Colon (tissue), 2 donors: ENCODE data around the gene AGBL1.

Experiments used
- FAIRE-seq: peaks from 2 replicates; lab custom pipeline; 2012; peaks lifted over from hg19 to GRCh38; lab: Jason Lieb, UNC
- donor health status: control.
- donor health status: control.

Gene AGBL1

DNA sequence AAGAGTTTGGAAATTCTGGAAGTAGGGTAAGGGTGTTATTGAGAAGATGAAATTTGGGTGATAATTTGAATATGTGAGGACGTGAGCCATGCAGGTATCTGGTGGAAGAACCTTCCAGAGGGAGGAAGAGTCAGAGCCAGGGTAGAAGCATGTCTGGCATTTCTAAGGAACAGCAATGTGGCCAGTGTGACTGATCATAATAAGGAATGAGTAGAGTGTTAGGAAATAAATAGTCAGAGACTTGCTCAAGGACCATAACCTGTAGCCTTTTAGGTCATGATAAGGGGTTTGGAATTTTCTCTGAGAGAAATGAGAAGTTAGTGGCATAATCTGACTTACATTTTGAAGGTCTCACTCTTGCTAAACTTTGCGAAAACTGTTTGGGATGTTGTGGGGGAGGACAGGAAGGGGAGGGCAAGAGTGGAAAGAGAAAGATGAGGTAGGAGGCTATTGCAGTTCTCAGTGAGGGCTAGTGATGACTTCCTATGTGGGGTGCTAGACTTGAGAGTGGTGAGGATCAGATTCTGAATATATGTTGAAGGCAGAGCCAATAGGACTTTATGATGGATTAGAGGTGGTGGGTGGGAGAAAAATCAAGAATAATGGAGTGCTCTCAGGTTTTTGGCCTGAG lies 568.3 kb downstream of the AGBL1 start:
- no peak for FAIRE-seq

DNA sequence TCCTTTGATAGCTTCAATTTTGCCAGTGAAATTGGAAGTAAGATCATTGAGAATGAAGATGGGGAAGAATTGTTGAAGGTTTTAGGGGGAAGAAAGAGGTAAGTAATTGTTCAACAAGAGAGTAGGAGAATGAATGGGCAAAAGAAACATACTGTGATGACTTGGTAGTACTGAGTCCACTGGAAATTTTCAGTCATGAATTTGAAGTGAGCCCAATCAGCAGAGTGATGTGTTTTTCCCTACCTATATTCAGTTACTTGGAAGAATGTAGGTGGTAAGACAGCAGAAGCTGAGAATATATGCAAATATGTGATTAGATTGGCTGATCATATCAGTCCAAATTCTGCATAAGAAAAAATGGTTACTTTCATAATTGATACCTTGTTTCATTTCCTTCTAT lies 569.6 kb downstream of the AGBL1 start:
- no peak for FAIRE-seq

DNA sequence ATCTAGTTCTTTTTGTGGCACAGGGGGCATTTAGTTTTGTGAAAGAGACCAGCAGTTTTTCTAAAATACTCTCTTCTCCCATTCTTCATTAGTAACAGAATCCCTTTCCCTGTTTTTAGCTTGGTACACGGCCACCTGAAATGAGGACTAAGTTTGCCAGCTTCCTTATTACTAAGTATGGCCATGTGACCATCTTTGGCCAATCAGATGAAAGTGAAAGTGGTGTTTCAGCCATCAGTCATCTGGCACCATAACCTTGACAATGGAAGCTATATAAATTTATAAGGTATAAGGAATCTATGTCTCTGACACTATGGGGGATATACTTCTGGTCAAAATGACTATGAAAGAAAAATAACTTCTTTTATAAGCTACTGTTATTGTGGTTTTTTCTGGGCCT lies 570.4 kb downstream of the AGBL1 start:
- FAIRE-seq = no peak

DNA sequence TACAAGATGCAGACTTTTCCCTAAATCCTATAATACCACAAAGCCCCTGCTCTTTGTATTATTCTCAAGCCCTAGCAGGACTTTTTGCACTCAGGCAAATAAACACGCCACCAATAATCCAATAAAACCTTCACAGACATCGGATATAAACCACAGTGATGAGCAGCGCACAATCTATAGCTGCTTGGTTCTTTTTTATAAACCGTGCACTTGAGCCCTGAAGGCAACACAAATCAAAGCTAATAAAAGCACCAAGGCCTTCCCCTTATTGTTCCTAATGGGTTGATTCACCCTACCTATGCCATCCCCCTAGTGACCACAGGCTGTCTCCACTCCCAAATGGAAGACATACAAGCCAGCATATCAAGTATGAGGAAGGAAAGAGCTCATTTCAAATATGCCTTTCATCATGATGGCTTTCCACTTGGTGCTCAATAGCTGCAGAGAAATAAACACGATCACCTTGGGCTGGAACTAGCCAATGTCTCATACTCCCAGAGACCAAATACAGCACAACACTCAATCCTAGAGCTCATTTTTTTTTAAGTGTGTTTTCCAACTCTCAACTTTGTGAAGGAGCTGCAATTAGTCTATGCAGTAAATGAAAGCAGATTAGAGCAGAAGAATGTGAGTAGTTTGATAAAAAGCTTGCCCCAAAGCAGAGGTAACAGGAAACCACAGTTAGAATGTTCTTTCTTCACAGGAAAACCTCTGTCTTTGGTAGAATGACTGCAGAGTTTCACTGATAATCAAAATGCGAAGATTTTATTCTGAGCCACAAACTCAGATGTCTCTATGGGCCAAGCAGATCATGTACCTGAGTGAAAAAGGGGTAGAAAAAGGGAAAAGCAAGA lies 573.9 kb downstream of the AGBL1 start:
- FAIRE-seq = no peak

DNA sequence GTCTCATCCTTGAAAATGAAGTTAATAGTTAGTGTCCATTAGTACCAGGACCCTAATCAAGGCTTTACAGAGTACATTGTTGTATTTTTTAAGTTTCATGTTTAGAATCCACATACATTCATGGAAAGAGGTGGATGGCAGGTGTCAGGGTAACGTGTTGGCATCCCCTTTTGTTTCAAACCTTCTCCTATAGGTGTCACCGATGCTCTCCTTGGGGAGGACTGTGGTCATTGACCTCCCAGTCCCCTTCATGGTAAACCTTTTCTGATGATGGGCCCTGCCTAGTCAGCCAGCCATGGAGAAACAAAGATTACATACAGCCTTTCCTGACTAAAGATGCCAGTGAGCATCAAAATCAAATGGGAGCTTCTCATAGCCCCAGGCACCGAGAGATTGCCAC lies 574.8 kb downstream of the AGBL1 start:
- FAIRE-seq = no peak

DNA sequence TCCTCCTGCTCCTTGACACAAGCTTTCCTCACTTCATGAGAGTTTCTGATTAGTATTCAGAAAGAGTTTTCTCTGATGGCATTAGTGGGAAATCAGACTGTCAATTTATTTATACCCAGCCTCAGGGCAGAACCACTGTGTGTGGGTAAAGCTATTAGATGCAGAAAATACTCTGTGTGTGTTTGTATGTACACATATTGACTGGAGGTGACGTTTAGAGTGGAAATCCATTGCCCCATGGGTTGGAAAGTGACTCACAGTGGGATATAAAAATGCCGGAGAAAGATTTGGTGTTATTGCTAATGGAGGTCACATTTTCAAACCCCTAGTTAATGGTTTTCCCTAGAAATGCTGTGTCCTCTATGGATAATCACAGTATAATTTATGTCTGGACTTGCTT lies 577.6 kb downstream of the AGBL1 start:
- no peak for FAIRE-seq

DNA sequence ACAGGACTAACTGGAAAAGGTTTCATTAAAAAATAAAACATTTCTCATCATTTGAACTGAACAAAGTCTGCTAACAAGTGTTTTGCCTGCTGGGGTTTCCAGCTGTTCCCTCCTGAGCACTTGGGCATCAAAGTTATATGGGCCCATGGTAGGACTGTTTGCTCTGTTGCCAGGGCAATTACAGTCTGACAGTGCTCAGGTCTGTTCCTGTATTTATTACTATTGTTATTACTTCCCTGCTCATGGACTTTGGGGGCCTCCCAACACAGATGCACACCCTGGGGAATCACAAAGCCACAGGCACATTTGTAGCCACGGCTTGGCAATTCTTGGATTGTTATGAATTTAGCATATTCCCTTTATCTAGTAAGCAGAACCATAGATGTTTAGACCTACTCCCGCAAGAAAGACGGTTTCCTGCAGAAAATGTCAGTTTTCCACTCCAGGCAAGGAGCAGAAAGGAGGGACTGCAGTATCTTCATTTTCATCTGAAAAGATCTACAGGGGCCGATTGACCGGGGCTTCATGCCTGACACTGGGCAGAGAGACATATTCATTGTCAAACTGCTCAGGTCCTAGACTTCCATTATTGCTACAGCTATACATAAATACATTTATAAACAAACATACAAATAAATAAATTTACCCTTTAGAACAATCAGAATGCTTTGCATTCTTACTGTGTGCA lies 580.2 kb downstream of the AGBL1 start:
- FAIRE-seq = no peak

DNA sequence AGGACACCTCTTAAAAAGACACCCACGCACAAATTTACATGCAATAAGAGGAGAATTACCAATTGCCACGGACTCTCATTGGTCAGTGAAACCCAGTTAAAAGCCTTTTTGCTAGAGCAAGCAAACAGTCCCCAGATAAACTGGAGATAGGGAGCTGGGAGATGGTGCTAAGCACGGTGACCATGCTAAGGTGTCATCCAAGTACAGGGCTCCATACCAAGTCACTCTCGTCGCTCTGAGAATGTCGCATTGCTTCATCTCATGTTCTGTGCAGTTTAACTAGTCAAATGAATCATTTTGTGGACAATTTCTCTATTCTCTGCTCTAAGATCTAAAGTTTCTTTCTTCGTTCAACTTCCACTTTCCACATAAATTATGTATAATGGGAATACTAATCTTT lies 581.9 kb downstream of the AGBL1 start:
- FAIRE-seq = no peak

DNA sequence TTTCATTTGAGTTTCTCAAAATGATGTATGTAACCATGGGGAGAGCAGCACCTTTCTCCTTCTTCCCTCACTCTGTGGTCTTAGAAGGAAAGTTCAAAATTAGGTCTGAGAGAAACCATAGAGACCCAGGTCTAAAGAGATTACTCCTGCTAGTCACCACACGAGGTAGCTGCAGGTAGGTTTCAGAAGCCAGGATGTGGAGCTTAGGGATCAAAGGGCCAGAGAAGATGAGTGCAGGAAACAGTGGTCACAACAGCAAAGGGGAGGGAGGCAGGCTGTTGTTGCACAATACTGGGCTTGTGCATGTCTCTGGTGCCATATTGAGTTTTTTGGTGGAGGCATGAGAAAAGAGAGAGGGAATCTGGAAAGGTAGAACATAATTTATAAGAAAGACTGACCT lies 583.6 kb downstream of the AGBL1 start:
- no peak for FAIRE-seq

DNA sequence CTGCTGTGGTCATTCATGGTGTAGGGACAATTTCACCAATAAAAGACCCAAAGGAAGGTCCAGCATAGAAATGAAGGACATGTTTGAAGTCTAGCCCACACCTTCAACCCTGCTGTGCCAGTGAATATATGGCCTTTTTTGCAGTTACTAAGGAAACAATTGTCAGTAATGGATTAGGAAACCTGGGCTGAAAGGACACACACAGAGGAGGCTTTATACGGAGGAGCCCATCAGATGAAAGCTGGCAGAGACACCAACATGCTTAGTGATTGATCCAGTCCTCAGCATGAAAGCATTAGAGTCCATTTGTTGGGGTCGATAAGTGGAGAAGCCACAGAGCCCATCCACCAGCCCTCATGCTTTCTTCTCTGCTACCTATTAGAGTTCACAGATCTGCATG lies 584.3 kb downstream of the AGBL1 start:
- FAIRE-seq = no peak

DNA sequence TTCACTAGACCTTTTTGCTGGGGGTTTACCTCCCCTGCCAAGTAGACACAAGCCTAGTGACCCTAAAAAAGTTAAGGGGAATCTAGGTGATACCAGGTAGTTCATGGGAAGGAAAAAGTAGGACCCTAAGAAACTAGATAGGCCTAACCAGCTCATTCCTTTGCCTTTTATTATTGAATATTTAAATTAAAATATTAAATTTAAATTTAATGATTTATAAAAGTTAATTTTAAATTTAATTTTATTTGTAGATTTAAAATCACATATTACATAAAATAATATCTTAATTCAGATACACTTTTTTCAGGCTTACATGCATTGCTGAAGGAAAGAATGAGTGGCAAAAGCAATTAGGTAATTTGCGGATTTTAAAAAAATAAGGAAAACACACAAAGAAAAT lies 584.9 kb downstream of the AGBL1 start:
- FAIRE-seq = no peak

DNA sequence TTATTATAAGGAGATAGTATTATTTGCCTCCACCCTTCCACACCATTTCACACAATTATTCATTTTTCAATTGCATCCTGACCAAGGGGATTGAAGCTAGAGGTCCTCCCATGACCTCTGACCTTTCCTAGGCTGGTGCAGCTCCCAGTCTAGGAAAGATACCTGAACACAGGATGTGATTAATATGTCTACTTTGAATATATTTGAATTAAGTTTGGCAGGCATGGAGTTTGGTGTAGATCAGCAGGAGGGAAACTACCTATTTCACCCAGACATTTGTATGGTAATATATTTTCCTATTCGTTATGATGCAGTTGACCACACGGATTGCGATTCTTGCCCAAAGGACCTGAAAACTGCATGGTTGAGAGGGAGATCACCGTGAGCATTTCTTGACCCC lies 596.3 kb downstream of the AGBL1 start:
- no peak for FAIRE-seq

DNA sequence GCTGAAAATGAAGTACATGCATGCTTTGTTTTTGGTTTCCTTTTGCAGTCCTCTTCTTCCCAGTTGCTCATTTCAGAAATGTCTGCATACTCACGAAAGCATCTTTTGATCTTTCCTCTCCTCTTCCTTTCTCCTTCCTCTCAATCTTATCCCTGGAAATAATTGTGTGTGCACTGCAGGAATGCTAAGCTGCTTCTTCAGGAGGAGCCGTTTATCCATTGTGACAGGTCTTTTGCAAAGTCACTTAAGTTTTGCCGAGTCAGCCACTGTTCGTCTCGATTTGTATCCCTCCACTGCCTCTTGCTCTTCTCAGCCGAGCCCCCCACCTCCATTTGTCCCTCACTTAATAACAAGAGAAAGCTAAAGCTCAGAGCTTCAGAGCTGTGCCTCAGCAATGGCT lies 597.6 kb downstream of the AGBL1 start:
- FAIRE-seq = no peak

DNA sequence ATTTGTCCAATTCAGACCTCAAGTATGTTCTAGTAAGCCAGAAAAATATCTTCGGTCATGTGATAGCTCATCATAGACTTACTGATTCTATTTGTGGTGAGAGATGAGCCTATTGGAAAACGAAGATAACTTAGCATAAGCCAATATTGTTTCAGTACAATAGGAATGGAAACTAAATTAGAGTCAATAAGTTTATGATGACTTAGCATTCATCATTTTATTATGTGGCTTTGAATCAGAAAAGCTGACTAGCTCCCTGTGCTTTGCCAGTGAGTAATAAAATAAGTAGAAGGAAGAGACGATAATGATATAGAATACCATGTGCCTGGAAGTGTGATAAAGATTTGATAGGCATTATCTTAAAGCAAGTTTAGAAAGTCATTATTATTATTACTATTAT lies 605.6 kb downstream of the AGBL1 start:
- FAIRE-seq = no peak

DNA sequence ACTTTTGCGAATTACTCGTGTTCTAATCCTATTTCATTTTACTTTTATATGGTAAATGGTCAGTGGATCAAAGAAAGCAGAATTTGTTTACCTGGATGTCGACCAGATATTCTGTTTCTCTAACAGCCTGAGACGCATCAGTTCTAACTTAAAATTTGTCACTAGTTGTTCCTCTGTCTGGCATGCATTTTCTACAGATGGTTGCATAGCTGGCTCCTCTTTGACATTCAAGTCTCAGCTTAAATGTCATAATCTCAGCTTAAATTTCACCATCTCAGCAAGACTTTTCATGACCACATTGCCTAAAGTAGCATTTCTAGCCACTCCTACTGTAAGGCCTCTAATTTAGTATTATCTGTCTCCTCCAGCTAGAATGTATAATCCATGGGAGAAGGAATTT lies 609.3 kb downstream of the AGBL1 start:
- FAIRE-seq = no peak

DNA sequence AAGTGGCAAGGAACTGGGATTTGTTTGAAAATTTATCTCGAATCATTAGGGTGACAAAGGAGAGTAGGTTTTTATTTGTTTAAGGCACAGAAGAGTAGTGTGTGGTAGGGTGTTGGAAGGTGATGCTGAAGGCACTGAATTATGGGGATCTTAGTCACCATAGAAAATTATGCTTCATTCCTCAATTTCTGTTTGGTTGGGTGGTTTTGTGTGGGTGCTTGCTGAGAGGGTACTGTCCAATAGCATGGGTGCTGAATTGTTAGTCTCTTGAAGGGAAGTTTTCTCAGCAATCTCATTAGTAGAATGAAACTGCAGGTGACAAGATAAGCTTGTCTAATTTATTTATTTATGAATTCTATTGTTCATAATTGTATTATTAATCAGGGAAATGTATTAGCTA lies 610.9 kb downstream of the AGBL1 start:
- no peak for FAIRE-seq

DNA sequence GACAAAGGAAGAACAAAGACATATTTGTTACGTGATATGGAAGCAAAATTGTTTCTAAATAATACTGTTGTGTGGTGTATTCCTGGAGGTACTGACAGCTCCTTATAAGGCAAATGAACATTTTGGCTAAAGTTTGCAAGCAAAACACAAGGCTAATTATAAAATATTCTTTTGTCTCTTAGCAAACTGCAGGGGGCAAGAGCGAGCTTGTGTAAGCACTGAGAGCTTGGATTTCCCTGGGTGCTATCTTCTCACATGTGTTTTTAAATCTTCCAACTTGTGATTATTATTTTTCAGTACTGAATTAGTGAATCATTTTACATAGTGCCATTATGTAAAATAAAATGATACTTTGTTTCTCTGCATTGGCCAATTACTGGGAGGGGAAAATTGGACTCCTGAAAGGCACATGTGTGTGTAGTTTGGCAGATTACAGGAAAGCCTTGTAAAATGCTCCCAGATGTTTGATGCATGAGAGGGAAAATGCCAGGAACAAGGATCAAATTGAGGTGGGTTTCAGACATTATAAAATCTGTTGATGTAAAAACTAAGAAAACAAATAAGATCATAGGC lies 611.5 kb downstream of the AGBL1 start:
- no peak for FAIRE-seq

DNA sequence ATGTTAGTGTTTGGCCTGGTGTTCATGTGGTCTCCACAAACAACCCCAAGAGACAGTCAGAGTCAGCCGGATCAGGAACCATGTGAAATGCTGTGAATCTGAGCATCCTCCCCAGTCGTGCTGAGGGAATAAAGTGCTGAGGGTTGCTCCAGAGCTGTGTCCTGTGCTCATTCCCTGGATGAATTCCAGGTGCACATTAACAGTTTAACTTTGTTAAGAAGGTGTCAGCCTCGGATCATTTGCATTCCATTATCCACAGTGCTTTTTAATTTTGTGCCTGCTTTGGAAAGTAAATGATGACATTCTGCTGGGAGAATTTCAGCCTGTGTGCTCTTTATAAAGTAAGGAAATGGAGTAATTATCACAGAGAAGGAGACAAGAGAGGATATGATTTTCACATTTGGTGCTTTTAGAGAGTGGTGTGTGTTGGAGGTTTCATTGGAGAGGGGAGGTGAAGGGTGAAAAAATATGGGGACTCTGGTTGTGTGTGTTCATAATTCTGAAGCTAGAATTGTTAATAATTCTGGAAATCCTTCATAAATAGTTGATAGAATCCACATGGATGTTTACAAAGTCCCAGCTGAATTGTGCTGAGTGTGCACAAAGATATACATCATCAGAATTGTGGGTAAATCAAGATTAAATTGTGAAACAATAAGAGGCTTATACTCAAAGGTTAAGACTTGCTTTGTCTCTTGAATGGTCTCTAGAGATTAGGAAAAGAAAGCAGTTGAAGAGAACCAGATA lies 621.4 kb downstream of the AGBL1 start:
- FAIRE-seq = no peak

DNA sequence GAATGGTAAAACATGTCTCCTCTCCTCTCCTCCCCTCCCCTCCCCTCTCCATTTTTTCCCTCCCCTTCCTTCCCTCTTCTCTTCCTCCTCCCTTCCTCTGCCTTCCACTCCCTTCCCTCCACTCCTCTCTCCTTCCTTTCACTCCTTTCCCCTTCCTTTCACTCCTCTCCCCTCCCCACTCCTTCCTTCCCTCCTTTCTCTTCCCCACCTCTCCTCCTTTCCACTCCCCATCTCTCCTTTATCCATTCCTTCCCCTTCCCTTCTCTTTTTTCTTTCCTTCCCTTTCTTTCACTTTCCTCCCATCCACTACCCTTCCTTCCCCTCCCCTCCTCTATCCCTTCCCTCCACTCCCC lies 621.9 kb downstream of the AGBL1 start:
- no peak for FAIRE-seq

DNA sequence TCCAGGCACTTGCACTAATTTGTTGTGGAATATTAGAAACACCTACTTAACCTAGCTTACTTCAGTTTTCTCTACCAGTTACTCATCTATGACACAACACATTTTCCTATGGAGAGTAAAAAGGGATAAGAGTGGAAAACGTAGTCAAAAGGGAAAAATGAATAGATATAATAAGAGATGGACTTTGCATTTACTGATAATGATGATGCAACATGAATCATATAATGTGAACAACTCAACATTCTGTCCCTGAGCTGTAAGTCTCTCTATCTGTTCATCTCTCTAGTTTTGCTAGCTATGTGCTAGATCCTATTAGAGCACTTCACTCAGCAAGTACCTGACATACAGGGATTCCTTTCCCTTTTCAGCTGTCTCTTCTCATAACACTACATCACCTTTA lies 627.1 kb downstream of the AGBL1 start:
- no peak for FAIRE-seq

DNA sequence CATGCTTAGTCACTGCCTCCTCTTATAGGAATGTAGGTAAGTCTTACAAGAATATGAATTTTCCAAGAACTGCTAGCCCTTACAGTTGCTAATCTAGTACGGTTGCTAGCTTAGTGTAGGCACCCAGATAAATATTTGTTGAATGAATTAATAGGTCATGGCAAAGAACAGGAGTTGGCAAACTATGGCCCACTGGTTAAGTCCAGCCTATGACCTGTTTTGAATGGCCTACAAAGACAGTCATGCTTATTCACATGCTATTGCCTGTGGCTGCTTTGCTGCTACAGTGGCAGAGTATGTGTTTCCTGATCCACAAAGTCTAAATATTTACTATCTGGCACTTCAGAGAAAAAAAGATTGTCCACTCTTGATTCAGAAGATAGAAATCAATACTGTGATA lies 631.8 kb downstream of the AGBL1 start:
- FAIRE-seq = no peak

DNA sequence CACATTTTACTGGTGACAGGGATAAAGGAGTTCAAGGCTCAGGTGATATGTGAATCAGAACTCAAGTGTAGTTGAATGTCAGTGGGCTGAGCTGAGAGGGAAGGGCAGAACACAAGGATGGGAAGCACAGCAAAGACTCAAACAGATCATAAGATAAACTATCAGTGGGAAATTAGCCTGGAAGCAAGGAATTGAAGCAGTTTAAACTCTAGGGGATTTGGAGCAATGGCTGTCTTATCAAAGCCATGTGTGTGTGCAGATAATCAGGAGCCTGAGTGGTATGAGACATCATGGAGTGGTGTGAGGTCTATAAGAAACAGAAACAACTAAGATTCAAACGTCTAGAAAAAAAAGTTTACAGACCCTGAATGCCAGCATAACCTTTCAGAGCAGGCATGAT lies 634.6 kb downstream of the AGBL1 start:
- no peak for FAIRE-seq

DNA sequence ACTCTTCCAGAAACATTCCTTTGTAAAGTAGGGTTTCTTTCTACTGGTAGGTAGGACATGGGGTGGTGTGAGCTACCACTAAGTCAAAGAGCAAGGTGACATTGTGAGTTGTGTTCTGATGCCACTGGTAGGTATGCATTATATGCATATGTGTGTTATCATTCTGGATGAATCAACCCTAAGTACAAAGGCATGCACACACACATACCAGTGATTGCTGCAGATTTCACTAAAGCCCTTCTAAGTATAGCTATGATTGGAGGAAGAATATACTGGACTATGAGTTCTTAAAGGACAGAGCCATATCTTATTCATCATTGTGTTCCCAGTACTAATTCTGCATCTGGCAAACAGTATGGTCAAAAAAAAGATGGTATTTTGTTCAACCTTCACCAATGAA lies 646.0 kb downstream of the AGBL1 start:
- FAIRE-seq = no peak
